Endothelial cell of umbilical vein (primary cell): ENCODE results near the gene ZNF768.

Experiments used
- CTCF ChIP-seq, 2 donors: IDR thresholded peaks; 1 replicate in 1 of 2; 2 replicates in 1 of 2; pipeline ENCODE4 v1.5.1; 2011; ENCODE audit warnings: low read length in 2 of 2, mild to moderate bottlenecking in 2 of 2, moderate library complexity in 2 of 2, control low read depth in 1 of 2, inconsistent platforms in 1 of 2, low read depth in 1 of 2; ENCODE audit not compliant: insufficient read depth in 1 of 2; ENCODE audit errors: extremely low read depth in 1 of 2
- EZH2 ChIP-seq: IDR thresholded peaks from 2 replicates; pipeline ENCODE4 v1.6.1; 2012; ENCODE audit warnings: borderline replicate concordance, low read depth, mild to moderate bottlenecking, moderate library complexity, low read length, inconsistent platforms; ENCODE audit not compliant: severe bottlenecking
- JUN ChIP-seq: IDR thresholded peaks from 2 replicates; pipeline ENCODE4 v1.6.1; 2011; ENCODE audit warnings: borderline replicate concordance, low read depth; ENCODE audit not compliant: insufficient read length, insufficient read depth
- MYC ChIP-seq: IDR thresholded peaks from one replicate; pipeline ENCODE4 v1.6.1; 2011; ENCODE audit warnings: mild to moderate bottlenecking, low read depth, low read length
- POLR2A ChIP-seq: IDR thresholded peaks from 2 replicates; pipeline ENCODE4 v1.6.1; 2012; ENCODE audit warnings: low read depth, mild to moderate bottlenecking, control low read depth, low read length
- POLR2AphosphoS5 ChIP-seq: IDR thresholded peaks from 2 replicates; pipeline ENCODE4 v1.6.1; 2012; ENCODE audit warnings: low read depth, mild to moderate bottlenecking, control low read depth, low read length, moderate library complexity; ENCODE audit not compliant: insufficient read depth
- TF ChIP-seq, protein P1 (sequence below): IDR thresholded peaks from 2 replicates; pipeline ENCODE4 v1.6.1; 2011; ENCODE audit not compliant: insufficient read depth, insufficient read length

GRCh38 chr16:30526137-30526822 lies at the start of gene ZNF768:
- no peak for TF ChIP-seq EZH2
- TF ChIP-seq POLR2A, result no peak
- TF ChIP-seq CTCF (IDR thresholded peaks at IDR 0.05; ENCODE audit: extremely low read depth in 1 of 2, insufficient read depth in 1 of 2, low read depth in 1 of 2, low read length in 2 of 2), result no peak
- TF ChIP-seq JUN, result no peak
- TF ChIP-seq, protein P1, sequence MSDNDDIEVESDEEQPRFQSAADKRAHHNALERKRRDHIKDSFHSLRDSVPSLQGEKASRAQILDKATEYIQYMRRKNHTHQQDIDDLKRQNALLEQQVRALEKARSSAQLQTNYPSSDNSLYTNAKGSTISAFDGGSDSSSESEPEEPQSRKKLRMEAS, result no peak
- TF ChIP-seq MYC, result no peak
- TF ChIP-seq POLR2AphosphoS5, result no peak
